NCI-H128 (cell line): Measurements from ENCODE around the gene CRNKL1.

Experiments used
- DNase-seq: peaks from one replicate; lab custom pipeline; 2025; ENCODE audit not compliant: unreplicated experiment; lab: John Stamatoyannopoulos, UW

CRNKL1 gene

DNA sequence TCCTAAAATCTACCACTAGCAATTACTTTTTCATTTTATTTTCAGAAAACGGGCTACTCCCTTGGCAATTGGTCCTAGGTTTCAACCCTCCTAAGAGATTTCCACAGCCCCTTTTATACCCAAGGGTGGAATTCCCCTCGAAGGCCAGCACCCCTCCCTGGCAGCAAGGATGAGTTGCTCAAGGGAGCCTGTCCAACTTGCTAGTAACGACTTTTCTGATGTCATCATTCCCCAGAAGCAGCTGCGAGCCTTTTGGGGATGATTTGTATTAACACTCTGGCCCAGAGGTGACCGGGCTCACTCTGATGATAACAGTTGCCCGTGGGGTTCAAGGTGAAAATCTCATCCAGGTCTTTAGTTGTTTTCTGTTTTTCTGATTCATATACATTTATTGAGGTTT is 65.8 kb downstream of the CRNKL1 start:
- DNase-seq, result no peak
